Ureter (tissue), 1 donor: ENCODE measurements around the gene BPIFB4. TPM values are rescaled to one million over a fixed set of nuclear protein-coding genes. Genes with fewer than 3 reads are reported as not detected.

ENCODE experiments used
- DNase-seq: peaks from one replicate; pipeline ENCODE4 v3.0.0-alpha.2; 2020; ENCODE audit warnings: low spot score
- total RNA-seq: library from RNA; stranded (reverse); gene quantifications from one replicate; pipeline ENCODE4 v1.2.4, GENCODE V29; 2023
- donor health status: DM: yes; HTN: yes; CAD: no.

Gene BPIFB4
- total RNA-seq, 1 donor from 2014 or later, result not detected

- no peak for DNase-seq
These were observed 17.2 kb upstream of the BPIFB4 start for GRCh38 chr20:33062105-33062824.

- DNase-seq, result no peak
These were observed 16.7 kb upstream of the BPIFB4 start for GRCh38 chr20:33062825-33063149.

DNA sequence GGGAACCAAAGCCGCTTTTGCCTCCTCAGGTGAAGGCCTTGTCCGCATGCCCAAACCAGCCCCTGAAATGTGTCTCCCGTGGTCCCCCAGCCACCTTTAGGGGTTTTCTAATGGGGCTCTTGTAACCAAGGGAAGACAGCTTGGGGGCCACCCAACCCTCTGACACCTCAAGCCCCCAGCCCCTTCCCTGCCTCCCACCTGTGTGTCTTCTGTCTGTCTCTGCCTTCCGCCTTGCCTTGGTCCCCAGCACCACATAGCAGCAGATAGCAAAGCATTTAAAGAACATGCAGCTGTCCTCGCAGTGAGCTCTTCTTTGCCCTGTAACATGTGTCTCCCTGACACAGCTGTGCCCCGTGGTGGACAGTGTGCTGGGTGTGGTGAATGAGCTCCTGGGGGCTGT, 16.2 kb upstream of the BPIFB4 start:
- no peak for DNase-seq

GRCh38 chr20:33064572-33065287, 14.7 kb upstream of the BPIFB4 start:
- no peak for DNase-seq

GRCh38 chr20:33065785-33066184, 13.7 kb upstream of the BPIFB4 start:
- no peak for DNase-seq

DNA sequence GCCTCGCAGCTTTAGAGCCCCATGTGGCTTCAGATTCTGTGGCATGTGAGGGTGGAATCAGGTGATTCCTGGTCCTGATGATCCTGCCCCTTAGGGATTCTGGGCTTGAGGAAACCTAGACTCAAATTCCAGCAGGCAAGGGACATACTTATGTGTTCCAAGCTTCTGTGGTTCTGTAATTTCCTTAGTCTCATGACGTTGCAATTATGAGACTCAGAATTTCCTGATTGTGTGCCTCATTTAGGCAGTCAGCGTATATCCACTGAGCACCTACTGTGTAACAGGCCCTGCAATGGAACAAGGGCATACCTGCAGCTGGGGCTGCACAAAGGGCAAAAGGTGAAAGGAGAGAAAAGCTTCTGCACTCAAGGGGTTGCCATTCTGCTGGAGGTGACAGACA, 11.6 kb upstream of the BPIFB4 start:
- DNase-seq, result no peak

DNA sequence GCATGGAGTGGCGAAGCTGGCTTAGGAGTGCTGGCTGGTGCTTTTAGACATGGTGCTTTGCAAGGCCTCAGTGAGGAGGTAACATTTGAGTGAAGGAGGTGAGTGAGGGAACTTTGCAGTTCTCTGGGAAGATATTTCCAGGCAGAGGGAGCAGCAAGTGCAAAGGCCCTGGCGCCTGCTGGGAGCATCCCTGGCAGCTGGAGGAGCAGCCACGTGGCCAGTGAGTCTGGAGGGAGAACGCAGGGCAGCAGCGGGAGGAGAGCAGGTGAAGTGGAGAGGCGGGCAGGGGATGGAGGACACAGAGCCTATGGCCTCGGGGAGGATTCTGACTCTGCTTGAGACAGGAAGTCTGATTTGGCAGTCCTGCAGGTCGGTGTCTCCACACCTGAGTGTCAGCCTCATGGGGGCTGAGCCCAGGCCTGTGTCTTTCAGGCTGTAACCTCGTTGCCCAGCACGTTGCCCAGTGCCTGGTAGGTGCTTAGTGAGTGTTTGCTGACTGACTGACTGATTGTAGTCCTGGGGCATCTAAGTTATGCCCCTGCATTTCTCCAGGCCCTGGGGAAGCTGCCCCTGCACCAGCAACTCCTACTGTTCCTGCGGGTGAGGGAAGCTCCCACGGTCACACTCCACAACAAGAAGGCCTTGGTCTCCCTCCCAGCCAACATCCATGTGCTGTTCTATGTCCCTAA, 11.0 kb upstream of the BPIFB4 start:
- DNase-seq, result no peak

DNA sequence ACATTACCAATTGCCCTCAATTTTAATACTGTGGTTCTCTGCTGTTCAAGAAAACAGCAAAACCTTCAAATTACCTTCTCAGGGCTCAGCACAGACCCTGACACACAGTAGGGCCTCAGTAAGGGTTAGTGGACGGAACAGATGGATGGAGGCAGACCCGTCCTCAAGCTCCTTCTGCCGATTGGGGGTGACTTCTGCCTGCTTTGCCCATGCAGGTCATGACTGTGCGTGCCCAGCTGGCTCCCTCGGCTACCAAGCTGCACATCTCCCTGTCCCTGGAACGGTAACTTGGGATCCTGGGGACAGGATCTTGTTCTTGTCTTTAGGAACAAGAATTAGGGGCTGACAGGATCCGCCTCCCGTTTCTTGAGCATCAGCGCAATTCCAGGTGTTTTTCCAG, 9.8 kb upstream of the BPIFB4 start:
- DNase-seq, result no peak

- DNase-seq, result no peak
These were observed 9.1 kb upstream of the BPIFB4 start for GRCh38 chr20:33070111-33071053.

DNA sequence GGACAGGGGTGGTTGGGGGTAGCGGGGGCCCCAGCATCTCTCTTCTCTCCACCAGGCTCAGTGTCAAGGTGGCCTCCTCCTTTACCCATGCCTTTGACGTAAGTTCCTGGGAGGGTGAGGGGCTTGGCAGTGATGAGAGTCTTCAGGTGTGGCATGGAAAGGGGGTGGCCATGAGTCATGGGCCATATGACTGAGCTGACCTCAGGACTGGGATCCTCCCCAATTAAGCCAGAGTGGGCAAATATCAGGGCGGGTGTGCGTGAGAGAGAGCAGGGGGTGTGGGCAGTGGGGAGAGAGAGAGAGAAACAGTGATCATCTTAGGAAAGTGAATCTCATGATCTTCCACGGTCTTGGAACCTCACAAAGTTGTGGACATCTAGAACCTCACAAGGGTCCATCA, 8.2 kb upstream of the BPIFB4 start:
- DNase-seq, result no peak

- DNase-seq, result no peak
These were observed 7.1 kb upstream of the BPIFB4 start for GRCh38 chr20:33072362-33072761.

DNA sequence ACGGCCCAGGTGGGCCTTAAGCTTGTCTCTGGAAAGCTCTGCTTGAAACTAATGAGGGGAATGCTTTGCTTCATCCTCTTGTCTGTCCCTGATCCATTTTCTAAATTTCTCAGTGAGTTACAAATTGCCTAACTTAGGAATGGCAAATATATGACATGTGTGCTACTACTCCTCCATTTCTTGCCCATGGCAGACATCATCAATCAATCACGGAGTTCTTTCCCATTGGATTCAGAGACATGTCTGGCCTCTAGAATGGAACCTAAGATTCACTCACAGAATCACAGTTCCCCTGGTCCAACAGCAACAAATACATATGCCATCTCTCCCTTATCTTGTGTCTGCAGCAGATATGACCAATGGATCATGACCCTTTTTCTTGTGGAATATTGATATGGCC, 6.6 kb upstream of the BPIFB4 start:
- DNase-seq, result no peak

DNA sequence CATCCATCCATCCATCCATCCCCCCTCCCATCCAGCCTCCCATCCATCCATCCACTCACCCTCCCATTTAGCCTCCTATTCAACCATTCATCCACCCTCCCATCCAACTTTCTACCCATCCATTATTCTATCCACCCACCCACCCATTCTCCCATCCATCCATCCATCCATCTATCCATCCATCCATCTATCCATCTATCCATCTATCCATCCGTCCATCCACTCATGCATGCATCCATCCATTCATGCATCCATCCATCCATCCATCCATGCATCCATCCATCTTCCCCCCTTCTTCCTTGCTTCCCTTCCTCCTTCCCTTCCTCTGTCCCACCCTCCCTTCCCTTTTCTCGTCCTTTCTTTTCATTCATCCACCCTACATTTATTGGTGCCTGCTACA, 4.8 kb upstream of the BPIFB4 start:
- DNase-seq, result no peak

GRCh38 chr20:33075281-33075680, 4.2 kb upstream of the BPIFB4 start:
- DNase-seq, result no peak

DNA sequence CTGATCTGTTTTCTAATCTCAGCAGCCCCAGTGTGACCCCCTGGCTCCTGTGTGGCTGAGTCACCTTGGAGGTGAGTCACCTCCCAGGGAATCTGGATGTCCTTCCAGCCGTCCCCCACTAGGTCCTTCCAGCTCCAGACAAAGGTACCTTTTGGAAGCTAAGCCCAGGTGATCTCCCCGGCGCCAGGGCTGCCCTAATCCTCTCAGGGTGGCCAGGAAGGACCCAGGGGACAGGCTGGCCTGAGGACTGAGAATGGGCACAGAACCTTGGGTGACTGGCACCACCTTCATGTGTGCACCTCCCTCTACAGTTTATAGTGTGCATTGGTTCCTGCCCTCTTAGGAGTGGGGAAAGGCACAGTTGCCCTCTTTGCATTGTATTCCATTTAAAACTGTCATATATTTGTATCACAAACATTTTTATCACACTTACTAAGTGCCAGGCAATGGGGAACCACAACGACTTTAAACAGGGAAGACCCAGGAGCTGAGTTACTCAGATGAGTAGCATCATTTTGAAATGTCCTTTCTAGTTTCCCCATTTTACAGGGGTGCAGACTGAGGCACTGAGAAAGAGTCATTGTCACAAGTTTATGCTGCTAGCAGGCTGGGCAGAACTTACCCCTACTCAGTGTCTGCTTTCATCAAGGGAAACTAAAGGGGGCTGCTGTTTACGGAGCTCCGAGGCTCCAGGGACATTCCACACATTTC, 2.6 kb upstream of the BPIFB4 start:
- no peak for DNase-seq

DNA sequence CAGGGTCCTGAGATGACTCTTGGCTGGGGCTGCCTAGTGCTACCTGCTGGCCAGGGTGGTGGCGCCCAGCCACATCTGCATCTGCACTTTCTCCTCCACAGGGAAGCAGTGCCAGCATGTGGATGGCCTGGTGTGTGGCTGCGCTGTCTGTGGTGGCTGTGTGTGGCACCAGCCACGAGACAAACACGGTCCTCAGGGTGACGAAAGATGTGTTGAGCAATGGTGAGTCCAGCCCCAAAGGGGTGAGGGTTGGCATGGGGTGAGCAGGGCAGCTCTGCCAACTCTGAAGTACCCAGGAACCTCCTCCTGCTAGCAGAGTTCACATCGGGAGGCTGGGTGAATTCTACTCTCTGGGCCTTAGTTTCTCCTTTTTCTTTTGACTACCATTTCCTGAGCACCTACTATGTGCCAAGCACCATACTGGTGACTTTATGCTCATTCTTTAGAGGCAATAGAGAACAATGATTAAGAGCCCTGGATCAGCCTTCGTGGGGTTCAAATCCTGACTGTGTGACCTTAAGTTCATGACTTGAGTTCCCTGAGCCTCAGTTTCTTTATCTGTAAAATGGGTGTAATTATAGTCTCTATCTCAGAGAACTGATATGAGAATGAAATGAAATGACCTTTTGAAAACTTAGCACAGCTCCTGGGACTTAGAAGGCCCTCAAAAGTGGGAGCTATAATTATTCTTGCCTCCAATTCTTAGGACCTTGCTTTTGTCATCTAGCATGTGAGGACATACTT, 2.1 kb downstream of the BPIFB4 start:
- no peak for DNase-seq

DNA sequence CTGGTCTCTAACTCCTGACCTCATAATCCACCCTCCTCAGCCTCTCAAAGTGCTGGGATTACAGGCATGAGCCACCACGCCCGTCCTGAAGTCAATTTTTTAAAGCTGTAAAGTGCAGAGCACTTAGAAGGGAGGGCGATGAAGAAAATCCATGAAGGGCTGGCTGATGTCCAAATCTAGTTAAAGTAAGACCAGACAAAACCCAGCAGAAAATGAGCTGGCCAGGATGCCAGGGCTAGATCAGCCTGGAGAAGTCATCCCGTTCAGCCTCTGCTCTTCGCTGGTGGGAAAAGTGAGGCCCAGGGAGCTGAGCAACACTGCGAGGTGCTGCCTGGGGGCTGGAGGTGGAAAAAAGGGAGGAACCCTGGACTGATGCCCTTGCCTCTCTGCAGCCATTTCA, 3.1 kb downstream of the BPIFB4 start:
- DNase-seq, result no peak

- DNase-seq, result no peak
These were observed 4.3 kb downstream of the BPIFB4 start for GRCh38 chr20:33083544-33084340.

DNA sequence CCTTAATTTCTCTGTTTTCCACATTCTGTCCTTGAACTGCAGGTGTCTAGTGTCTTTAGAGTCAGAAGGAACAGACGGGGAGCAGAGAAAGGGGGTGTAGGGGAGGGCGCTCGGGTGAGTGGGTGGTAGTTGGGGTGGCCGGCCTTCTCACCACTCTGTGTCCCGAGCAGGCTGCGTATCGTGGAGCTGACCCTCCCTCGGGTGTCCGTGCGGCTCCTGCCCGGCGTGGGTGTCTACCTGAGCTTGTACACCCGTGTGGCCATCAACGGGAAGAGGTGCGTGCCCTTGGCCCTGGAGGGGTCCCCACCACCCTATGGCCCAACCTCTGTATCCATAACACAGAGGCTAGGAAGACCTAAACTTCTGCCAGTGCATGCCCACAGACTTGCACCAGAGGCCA, 5.3 kb downstream of the BPIFB4 start:
- no peak for DNase-seq
